Endothelial cell of umbilical vein (primary cell): ENCODE measurements around the gene TRIM2. TPM values are rescaled to one million over a fixed set of nuclear protein-coding genes. Genes with fewer than 3 reads are reported as not detected.

ENCODE experiments used
- BruUV-seq: library from RNA; stranded (reverse); fragments of 400-500 nt; replicated peaks from 2 replicates; lab custom pipeline; 2021; lab: Mats Ljungman, UMichigan
- CTCF ChIA-PET: fragments of 300-600, 350-600 bp; sonication (Branson Sonifier 250); formaldehyde crosslinking; loops from one replicate; lab custom pipeline; 2021; ENCODE audit warnings: antibody characterized with exemption, inconsistent platforms; lab: Charles Lee
- POLR2A ChIA-PET: fragments of 300-600, 350-600 bp; sonication (Branson Sonifier 250); formaldehyde crosslinking; loops from one replicate; lab custom pipeline; 2021; ENCODE audit warnings: antibody characterized with exemption, inconsistent platforms; lab: Charles Lee
- DNase-seq: peaks from one replicate; pipeline ENCODE4 v3.0.0-alpha.2; 2011; ENCODE audit warnings: low read depth, low spot score
- FAIRE-seq: peaks from 2 replicates; lab custom pipeline; 2011; peaks lifted over from hg19 to GRCh38; lab: Jason Lieb, UNC
- H2AFZ ChIP-seq: 2 replicates; pipeline ENCODE4 v1.6.0; 2012; ENCODE audit warnings: low read depth, low read length, control low read depth, inconsistent platforms
- H3K27ac ChIP-seq: 2 replicates; pipeline ENCODE4 v1.5.1; 2011; ENCODE audit warnings: low read depth, mild to moderate bottlenecking, control low read depth, low read length, moderate library complexity; ENCODE audit not compliant: insufficient read depth
- H3K27me3 ChIP-seq, 2 experiments: 2 replicates each; pipeline versions ENCODE4 v1.6.0 to v1.6.1; 2011; ENCODE audit warnings: low read length in 2 of 2, mixed read lengths in 1 of 2; ENCODE audit not compliant: control insufficient read depth in 2 of 2, insufficient read depth in 2 of 2
- H3K36me3 ChIP-seq, 2 experiments: 2 replicates in 1 of 2; 3 replicates in 1 of 2; pipeline ENCODE4 v1.5.1; 2011; ENCODE audit warnings: low read length in 2 of 2, mild to moderate bottlenecking in 1 of 2, moderate library complexity in 1 of 2; ENCODE audit not compliant: control insufficient read depth in 2 of 2, insufficient read depth in 2 of 2; ENCODE audit errors: extremely low read depth in 1 of 2
- H3K4me1 ChIP-seq: 3 replicates; pipeline ENCODE4 v1.5.1; 2011; ENCODE audit warnings: mild to moderate bottlenecking, low read length; ENCODE audit not compliant: control insufficient read depth, insufficient read depth; ENCODE audit errors: extremely low read depth
- H3K4me2 ChIP-seq: 2 replicates; pipeline ENCODE4 v1.6.1; 2011; ENCODE audit warnings: low read length, control low read depth, mixed read lengths; ENCODE audit not compliant: insufficient read depth
- H3K4me3 ChIP-seq, 3 experiments: fragments of 200-600 bp in 1 of 3; sonication (generic), shearing (Covaris generic) in 1 of 3; replicated peaks in 1 of 3; 2 replicates each; pipeline ENCODE4 v1.5.1; 2011 to 2016; ENCODE audit warnings: control low read depth in 3 of 3, low read length in 3 of 3, mild to moderate bottlenecking in 2 of 3, inconsistent platforms in 1 of 3, low read depth in 1 of 3, moderate library complexity in 1 of 3; ENCODE audit not compliant: insufficient read depth in 1 of 3
- H3K79me2 ChIP-seq: 2 replicates; pipeline ENCODE4 v1.6.0; 2012; ENCODE audit warnings: low read length, inconsistent platforms; ENCODE audit not compliant: control insufficient read depth, insufficient read depth
- H3K9ac ChIP-seq: replicated peaks from 2 replicates; pipeline ENCODE3; 2011; ENCODE audit warnings: low read length, control low read depth; ENCODE audit not compliant: insufficient read depth; ENCODE audit errors: extremely low read depth
- H3K9me1 ChIP-seq: replicated peaks from 3 replicates; pipeline ENCODE4 v1.6.0; 2011; ENCODE audit warnings: mild to moderate bottlenecking, low read length; ENCODE audit not compliant: control insufficient read depth, insufficient read depth; ENCODE audit errors: extremely low read depth
- H3K9me3 ChIP-seq: replicated peaks from 2 replicates; pipeline ENCODE4 v1.5.1; 2012; ENCODE audit warnings: low read length, inconsistent platforms; ENCODE audit not compliant: control insufficient read depth, insufficient read depth
- H4K20me1 ChIP-seq: replicated peaks from 2 replicates; pipeline ENCODE3; 2011; ENCODE audit warnings: mild to moderate bottlenecking, low read length; ENCODE audit not compliant: control insufficient read depth, insufficient read depth; ENCODE audit errors: extremely low read depth
- EZH2 ChIP-seq: IDR thresholded peaks from 2 replicates; pipeline ENCODE4 v1.6.1; 2012; ENCODE audit warnings: borderline replicate concordance, low read depth, mild to moderate bottlenecking, moderate library complexity, low read length, inconsistent platforms; ENCODE audit not compliant: severe bottlenecking
- FOS ChIP-seq: IDR thresholded peaks from 2 replicates; pipeline ENCODE4 v1.6.1; 2011; ENCODE audit warnings: mild to moderate bottlenecking, low read length, moderate library complexity, borderline replicate concordance; ENCODE audit not compliant: insufficient read depth
- GATA2 ChIP-seq: IDR thresholded peaks from 2 replicates; pipeline ENCODE4 v1.7.0; 2011; ENCODE audit warnings: low read depth, mild to moderate bottlenecking, moderate library complexity, mixed read lengths, low read length; ENCODE audit not compliant: insufficient read length, insufficient read depth
- JUN ChIP-seq: IDR thresholded peaks from 2 replicates; pipeline ENCODE4 v1.6.1; 2011; ENCODE audit warnings: borderline replicate concordance, low read depth; ENCODE audit not compliant: insufficient read length, insufficient read depth
- MYC ChIP-seq: IDR thresholded peaks from one replicate; pipeline ENCODE4 v1.6.1; 2011; ENCODE audit warnings: mild to moderate bottlenecking, low read depth, low read length
- POLR2A ChIP-seq: IDR thresholded peaks from 2 replicates; pipeline ENCODE4 v1.6.1; 2012; ENCODE audit warnings: low read depth, mild to moderate bottlenecking, control low read depth, low read length
- POLR2AphosphoS5 ChIP-seq: IDR thresholded peaks from 2 replicates; pipeline ENCODE4 v1.6.1; 2012; ENCODE audit warnings: low read depth, mild to moderate bottlenecking, control low read depth, low read length, moderate library complexity; ENCODE audit not compliant: insufficient read depth
- dilution Hi-C: fragments of 300-500 bp; cut with MboI; formaldehyde crosslinking; loops from one replicate; pipeline ENCODE4 v1.15.0; 2019; ENCODE audit warnings: low sequenced_read_pairs; ENCODE audit not compliant: extremely low pct_ligation_motif_present
- intact Hi-C: fragments of 100-400 bp; cut with micrococcal nuclease; formaldehyde crosslinking; loops from one replicate; pipeline ENCODE4 v1.10.0; 2022
- polyA plus RNA-seq, 4 experiments: library from polyadenylated mRNA; depleted of rRNA in 3 of 4; stranded (reverse) in 3 of 4; unstranded in 1 of 4; fragments of >200 nt; gene quantifications; 2 replicates each; pipeline versions ENCODE4 v1.2.1 to v1.2.3, GENCODE V29; 2011 to 2012; ENCODE audit warnings: missing spikeins in 1 of 4
- total RNA-seq: library from RNA; stranded (reverse); gene quantifications from 2 replicates; pipeline ENCODE4 v1.2.3, GENCODE V29; 2021
- TF ChIP-seq, protein P1 (sequence below), 2 donors: IDR thresholded peaks; 1 replicate in 1 of 2; 2 replicates in 1 of 2; pipeline ENCODE4 v1.5.1; 2011; ENCODE audit warnings: low read length in 2 of 2, mild to moderate bottlenecking in 2 of 2, moderate library complexity in 2 of 2, control low read depth in 1 of 2, inconsistent platforms in 1 of 2, low read depth in 1 of 2; ENCODE audit not compliant: insufficient read depth in 1 of 2; ENCODE audit errors: extremely low read depth in 1 of 2
- TF ChIP-seq, protein P2 (sequence below): IDR thresholded peaks from 2 replicates; pipeline ENCODE4 v1.6.1; 2011; ENCODE audit not compliant: insufficient read depth, insufficient read length

The TRIM2 gene
- total and polyA plus RNA-seq, 2 donors (not counting 3 experiments of a cell fraction or from before 2014, with no cell fraction given): 6.8 to 19.7 TPM

DNA sequence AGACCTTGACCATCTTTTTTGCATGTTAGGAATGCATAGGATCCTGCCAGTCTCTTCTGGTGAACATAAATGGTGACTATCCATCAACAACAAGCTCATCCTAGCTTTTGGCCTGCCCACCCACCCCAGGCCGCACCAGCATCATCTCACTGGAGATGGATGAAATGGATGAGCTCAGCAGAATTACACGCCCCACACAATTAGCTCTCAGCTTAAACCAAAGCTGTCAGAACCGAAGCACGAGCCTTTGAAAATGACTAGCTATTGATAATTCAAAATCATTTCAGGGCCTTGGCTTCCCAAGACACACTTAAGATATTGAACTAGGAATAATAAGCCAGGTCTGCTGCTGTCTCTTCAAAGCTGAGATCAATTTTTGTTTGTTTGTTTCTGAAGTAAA is 77.8 kb downstream of the TRIM2 start:
- dilution Hi-C loops: no loop called here
- TF ChIP-seq FOS (no peak), POLR2A (no peak), POLR2AphosphoS5 (no peak), EZH2 (no peak), GATA2 (no peak), JUN (no peak), MYC (no peak)
- TF ChIP-seq, protein P1, sequence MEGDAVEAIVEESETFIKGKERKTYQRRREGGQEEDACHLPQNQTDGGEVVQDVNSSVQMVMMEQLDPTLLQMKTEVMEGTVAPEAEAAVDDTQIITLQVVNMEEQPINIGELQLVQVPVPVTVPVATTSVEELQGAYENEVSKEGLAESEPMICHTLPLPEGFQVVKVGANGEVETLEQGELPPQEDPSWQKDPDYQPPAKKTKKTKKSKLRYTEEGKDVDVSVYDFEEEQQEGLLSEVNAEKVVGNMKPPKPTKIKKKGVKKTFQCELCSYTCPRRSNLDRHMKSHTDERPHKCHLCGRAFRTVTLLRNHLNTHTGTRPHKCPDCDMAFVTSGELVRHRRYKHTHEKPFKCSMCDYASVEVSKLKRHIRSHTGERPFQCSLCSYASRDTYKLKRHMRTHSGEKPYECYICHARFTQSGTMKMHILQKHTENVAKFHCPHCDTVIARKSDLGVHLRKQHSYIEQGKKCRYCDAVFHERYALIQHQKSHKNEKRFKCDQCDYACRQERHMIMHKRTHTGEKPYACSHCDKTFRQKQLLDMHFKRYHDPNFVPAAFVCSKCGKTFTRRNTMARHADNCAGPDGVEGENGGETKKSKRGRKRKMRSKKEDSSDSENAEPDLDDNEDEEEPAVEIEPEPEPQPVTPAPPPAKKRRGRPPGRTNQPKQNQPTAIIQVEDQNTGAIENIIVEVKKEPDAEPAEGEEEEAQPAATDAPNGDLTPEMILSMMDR (IDR thresholded peaks at IDR 0.05; ENCODE audit: extremely low read depth in 1 of 2, insufficient read depth in 1 of 2, low read depth in 1 of 2, low read length in 2 of 2): no peak
- TF ChIP-seq, protein P2, sequence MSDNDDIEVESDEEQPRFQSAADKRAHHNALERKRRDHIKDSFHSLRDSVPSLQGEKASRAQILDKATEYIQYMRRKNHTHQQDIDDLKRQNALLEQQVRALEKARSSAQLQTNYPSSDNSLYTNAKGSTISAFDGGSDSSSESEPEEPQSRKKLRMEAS: no peak
- POLR2A ChIA-PET: no interaction called here
- Histone ChIP-seq H3K79me2 (no peaks in the 10 kb centered on the region), H3K9me1 (no peaks in the 10 kb centered on the region), H4K20me1 (no peaks in the 10 kb centered on the region), H3K9ac (no peak overlapping the region), H3K4me2 (no peak overlapping the region), H3K27me3 (no peaks in the 10 kb centered on the region), H3K9me3 (no peaks in the 10 kb centered on the region), H3K36me3 (no peaks in the 10 kb centered on the region), H3K4me1 (no peaks in the 10 kb centered on the region), H3K27ac (no peak overlapping the region), H2AFZ (no peak overlapping the region), H3K4me3 (no peak overlapping the region)
- CTCF ChIA-PET: interaction anchor here (1.7 kb wide), 1 partner anchor 9 kb away, joined by 7 read pairs; no protein-coding TSS in a partner anchor
- no TSS peak for BruUV-seq
- intact Hi-C loops: no loop called here
- FAIRE-seq: no peak
- DNase-seq: no peak
